ENCODE results near the gene STK38L.

- TF ChIP-seq POLR2A (IDR thresholded peaks at IDR 0.05) = no peak
- TF ChIP-seq, protein P1, sequence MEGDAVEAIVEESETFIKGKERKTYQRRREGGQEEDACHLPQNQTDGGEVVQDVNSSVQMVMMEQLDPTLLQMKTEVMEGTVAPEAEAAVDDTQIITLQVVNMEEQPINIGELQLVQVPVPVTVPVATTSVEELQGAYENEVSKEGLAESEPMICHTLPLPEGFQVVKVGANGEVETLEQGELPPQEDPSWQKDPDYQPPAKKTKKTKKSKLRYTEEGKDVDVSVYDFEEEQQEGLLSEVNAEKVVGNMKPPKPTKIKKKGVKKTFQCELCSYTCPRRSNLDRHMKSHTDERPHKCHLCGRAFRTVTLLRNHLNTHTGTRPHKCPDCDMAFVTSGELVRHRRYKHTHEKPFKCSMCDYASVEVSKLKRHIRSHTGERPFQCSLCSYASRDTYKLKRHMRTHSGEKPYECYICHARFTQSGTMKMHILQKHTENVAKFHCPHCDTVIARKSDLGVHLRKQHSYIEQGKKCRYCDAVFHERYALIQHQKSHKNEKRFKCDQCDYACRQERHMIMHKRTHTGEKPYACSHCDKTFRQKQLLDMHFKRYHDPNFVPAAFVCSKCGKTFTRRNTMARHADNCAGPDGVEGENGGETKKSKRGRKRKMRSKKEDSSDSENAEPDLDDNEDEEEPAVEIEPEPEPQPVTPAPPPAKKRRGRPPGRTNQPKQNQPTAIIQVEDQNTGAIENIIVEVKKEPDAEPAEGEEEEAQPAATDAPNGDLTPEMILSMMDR (IDR thresholded peaks at IDR 0.05) = no peak
- no peak for TF ChIP-seq POLR2AphosphoS5 (IDR thresholded peaks at IDR 0.05)
Observed at GRCh38 chr12:27285403-27285802, 41.3 kb downstream of the STK38L start.
